C4-2B (cell line): Measurements from ENCODE around the gene RANBP2.
"Not testable (repeated sequence)": the region's sequence is repeated elsewhere in the genome, so short reads cannot be mapped to it uniquely, and the experiment has no call there.

Source experiments
- H3K27ac ChIP-seq: fragments of 450-650 bp; 2 replicates; pipeline ENCODE4 v1.5.1; 2017
- ZFX ChIP-seq: fragments of 450-650 bp; IDR thresholded peaks from 2 replicates; pipeline ENCODE4 v1.6.1; 2017
- TF ChIP-seq, protein P1 (sequence below): fragments of 450-650 bp; conservative IDR thresholded peaks from 2 replicates; pipeline ENCODE4 v1.5.1; 2017; ENCODE audit warnings: mild to moderate bottlenecking

RANBP2 gene

DNA sequence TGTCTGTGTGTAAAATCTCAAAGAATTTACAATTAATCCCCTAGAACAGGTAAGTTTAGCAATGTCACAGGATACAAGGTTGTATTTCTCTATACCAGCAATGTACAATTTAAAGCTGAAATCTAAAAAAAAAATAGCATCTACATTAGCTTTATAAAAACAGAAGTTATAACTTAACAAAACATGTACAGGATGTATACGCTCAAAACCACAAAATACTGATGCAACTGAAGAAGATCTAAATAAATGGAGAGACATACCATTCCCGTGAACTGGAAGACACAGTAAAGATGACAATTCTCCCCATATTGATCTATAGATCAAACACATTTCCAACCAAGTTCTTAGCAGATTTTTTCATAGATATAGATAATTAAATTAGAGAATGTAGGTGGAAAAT is 17.5 kb upstream of the RANBP2 start:
- TF ChIP-seq, protein P1, sequence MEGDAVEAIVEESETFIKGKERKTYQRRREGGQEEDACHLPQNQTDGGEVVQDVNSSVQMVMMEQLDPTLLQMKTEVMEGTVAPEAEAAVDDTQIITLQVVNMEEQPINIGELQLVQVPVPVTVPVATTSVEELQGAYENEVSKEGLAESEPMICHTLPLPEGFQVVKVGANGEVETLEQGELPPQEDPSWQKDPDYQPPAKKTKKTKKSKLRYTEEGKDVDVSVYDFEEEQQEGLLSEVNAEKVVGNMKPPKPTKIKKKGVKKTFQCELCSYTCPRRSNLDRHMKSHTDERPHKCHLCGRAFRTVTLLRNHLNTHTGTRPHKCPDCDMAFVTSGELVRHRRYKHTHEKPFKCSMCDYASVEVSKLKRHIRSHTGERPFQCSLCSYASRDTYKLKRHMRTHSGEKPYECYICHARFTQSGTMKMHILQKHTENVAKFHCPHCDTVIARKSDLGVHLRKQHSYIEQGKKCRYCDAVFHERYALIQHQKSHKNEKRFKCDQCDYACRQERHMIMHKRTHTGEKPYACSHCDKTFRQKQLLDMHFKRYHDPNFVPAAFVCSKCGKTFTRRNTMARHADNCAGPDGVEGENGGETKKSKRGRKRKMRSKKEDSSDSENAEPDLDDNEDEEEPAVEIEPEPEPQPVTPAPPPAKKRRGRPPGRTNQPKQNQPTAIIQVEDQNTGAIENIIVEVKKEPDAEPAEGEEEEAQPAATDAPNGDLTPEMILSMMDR: no peak
- TF ChIP-seq ZFX: no peak

DNA sequence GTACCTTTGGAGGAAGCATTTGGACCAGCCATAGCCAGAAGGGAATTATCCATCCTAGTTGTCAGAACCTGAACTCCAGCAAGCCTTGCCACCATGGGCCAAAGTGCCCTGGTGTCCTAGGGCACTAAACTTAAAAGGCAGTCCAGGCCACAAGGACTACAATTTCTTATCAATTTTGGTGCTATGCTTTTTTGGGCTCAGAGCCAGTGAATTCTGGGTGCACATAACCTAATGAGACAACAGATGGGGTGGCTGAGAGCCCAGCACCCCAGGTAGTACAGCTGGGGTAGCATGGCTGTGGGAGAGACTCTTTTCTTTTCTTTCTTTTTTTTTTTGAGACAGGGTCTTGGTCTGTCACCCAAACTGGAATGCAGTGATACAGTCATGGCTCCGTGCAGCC is 14.4 kb upstream of the RANBP2 start:
- TF ChIP-seq ZFX: no peak
- TF ChIP-seq, protein P1: no peak

More for the DNA sequence above, 17.5 kb upstream of the RANBP2 start:
- H3K27ac ChIP-seq: no peak overlapping the region

DNA sequence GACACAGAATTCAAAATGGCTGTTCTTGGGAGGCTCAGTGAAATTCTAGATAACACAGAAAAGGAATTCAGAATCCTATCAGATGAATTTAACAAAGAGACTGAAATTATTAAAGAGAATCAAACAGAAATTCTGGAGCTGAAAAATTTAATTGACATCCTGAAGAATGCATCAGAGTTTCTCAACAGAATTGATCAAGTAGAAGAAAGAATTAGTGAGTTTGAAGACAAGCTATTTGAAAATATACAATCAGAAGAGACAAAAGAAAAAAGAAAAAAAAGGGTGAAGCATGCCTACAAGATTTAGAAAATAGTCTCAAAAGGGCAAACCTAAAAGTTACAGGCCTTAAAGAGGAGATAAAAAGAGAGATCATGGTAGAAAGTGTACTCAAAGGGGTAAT is 12.0 kb upstream of the RANBP2 start:
- TF ChIP-seq ZFX: no peak
- TF ChIP-seq, protein P1: no peak
- no peak overlapping the region for H3K27ac ChIP-seq

More for the DNA sequence above, 14.4 kb upstream of the RANBP2 start:
- no peak overlapping the region for H3K27ac ChIP-seq

DNA sequence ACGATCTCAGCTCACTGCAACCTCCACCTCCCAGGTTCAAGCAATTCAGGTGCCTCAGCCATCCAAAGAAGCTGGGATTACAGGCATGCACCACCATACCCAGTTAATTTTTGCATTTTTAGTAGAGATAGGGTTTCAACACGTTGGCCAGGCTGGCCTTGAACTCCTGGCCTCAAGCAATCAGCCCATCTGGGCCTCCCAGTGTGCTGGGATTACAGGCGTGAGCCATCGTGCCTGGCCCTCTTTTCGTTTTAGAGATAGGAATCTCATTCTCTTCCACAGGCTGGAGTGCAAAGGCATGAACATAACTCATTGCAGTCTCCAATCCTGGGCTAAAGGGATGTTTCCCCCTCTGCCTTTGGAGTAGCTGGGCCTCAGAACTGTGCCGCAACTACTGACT is 2.3 kb upstream of the RANBP2 start:
- not testable (repeated sequence) for H3K27ac ChIP-seq

DNA sequence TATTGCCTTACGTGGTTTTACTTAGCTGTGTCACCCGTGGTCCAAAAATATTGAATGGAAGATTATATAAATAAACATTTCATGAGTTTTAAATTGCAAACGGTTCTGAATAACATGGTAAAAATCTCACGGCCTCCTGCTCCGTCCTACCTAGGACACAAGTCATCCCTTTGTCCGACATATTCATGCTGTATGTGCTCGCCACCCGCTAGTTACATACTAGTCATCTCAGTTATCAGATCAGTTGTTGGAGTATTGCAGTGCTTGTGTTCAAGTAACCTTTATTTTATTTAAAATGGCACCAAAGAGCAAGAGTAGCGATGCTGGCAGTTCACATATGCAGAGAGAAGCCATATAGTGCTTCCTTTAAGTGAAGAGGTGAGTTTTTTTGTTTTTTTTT is 6.8 kb downstream of the RANBP2 start:
- H3K27ac ChIP-seq: not testable (repeated sequence)

DNA sequence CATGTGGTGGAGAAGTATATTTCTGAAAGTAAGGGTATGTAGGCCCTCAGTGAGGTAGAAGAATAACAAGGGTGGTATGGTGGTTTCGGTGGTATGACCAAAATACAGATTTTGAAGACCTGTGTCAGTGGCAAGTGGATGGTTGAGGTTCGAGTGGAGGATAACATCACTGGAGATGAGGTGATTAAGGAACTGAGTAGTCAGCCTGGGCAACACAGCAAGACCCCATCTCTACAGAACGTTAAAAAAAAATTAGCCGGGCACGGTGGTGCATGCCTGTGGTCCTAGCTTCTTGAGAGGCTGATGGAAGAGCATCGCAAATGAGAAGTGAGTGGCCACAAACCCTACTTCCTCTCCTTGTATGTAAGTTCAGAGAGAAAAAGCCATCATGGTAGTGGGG is 15.4 kb downstream of the RANBP2 start:
- not testable (repeated sequence) for H3K27ac ChIP-seq

DNA sequence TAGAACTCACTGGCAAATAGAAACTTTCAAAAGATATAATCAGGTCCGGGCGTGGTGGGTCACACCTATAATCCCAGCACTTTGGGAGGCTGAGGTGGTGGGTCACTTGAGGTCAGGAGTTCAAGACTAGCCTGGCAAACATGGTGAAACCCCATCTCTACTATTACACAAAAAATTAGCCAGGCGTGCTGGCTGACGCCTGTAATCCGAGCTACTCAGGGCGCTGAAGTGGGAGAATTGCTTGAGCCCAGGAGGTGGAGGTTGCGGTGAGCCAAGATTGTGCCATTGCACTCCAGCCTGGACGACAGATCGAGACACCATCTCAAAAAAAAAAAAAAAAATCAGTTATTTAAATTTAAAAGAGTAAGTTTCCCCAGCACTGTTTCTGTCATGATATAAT is 38.7 kb downstream of the RANBP2 start:
- H3K27ac ChIP-seq: not testable (repeated sequence)

DNA sequence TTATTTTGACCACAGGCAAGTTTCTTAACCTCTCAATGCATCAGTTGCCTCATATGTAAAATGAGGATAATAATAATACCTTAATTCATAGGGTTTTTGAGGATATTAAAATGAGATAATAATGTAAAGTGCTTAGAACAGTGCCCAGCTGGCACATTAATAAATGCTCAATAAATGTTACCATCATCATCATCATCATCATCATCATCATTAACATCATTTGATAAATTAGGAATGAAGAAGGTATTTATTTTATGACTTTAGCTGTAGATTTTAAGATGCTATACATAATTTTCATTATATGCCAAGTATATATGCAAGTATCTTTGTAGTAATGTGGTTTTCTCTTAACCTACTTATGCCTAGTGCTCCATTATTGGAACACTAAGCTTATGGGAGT is 43.3 kb downstream of the RANBP2 start:
- not testable (repeated sequence) for H3K27ac ChIP-seq

DNA sequence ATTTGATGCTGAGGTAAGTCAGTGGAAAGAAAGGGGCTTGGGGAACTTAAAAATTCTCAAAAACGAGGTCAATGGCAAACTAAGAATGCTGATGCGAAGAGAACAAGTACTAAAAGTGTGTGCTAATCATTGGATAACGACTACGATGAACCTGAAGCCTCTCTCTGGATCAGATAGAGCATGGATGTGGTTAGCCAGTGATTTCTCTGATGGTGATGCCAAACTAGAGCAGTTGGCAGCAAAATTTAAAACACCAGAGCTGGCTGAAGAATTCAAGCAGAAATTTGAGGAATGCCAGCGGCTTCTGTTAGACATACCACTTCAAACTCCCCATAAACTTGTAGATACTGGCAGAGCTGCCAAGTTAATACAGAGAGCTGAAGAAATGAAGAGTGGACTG is 47.4 kb downstream of the RANBP2 start:
- H3K27ac ChIP-seq: not testable (repeated sequence)

DNA sequence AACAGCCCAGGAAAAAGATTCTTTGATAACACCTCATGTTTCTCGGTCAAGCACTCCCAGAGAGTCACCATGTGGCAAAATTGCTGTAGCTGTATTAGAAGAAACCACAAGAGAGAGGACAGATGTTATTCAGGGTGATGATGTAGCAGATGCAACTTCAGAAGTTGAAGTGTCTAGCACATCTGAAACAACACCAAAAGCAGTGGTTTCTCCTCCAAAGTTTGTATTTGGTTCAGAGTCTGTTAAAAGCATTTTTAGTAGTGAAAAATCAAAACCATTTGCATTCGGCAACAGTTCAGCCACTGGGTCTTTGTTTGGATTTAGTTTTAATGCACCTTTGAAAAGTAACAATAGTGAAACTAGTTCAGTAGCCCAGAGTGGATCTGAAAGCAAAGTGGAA is 48.6 kb downstream of the RANBP2 start:
- not testable (repeated sequence) for H3K27ac ChIP-seq

DNA sequence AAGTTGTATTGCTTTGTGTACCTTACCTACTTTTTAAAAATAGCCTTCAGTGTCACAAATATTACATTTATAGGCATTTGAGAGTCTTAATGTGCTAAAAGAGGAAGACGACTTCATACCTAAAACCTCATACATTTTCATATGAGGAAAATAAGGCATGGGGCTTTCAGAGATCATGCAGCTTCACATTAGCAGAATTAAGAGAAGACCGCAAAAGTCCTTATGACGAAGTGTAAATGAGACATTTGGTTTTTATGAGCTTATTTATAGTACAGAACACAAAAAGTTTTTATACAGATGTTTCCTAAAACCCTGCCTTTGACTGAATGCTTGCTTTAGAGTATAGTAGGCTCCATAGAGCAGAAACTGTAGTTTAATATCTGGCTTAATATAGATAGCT is 57.2 kb downstream of the RANBP2 start:
- H3K27ac ChIP-seq: no peak overlapping the region
- TF ChIP-seq ZFX: no peak
- TF ChIP-seq, protein P1: no peak

DNA sequence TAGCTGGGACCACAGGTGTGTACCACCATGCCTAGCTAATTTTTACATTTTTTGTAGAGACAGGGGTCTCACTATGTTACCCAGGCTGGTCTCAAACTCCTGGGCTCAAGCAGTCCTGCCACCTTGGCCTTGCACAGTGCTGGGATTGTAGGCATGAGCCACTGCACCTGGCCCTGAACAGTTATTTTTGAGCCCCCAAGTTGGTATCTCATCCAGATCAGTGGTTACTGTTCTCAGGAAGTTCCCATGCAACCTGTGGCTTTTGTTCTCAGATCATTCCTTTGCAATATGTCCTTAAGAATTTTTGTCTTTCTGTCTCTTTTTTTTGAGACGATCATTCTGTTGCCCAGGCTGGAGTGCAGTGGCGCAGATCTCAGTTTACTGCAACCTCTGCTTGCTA is 59.6 kb downstream of the RANBP2 start:
- no peak overlapping the region for H3K27ac ChIP-seq

More for the DNA sequence above, 59.6 kb downstream of the RANBP2 start:
- TF ChIP-seq, protein P1: no peak
- no peak for TF ChIP-seq ZFX
